CD14-positive monocyte (primary cell): ENCODE measurements around the gene MLF2. TPM values are rescaled to one million over a fixed set of nuclear protein-coding genes. Genes with fewer than 3 reads are reported as not detected.
A peak's percentile ranks its signal among the peaks of the same experiment; 100 is the strongest.

Experiments used
- DNase-seq, 3 donors: peaks; one replicate each; pipeline ENCODE4 v3.0.0-alpha.2; 2011 to 2022
- H2AFZ ChIP-seq: 2 replicates; pipeline ENCODE4 v1.6.0; 2012; ENCODE audit warnings: mild to moderate bottlenecking, low read depth, low read length, inconsistent platforms; ENCODE audit not compliant: insufficient read depth, poor library complexity, severe bottlenecking
- H3K27ac ChIP-seq, 2 donors: 1 replicate in 1 of 2; 2 replicates in 1 of 2; pipeline ENCODE4 v1.5.1; 2012 to 2013; ENCODE audit warnings: low read length in 2 of 2, control low read depth in 1 of 2, inconsistent platforms in 1 of 2, low read depth in 1 of 2, mild to moderate bottlenecking in 1 of 2
- H3K27me3 ChIP-seq, 2 donors: one replicate each; pipeline versions ENCODE4 v1.6.0 to v1.6.1; 2011 to 2013; ENCODE audit warnings: low read length in 2 of 2; ENCODE audit not compliant: control insufficient read depth in 2 of 2, insufficient read depth in 2 of 2
- H3K36me3 ChIP-seq, 2 donors: replicated peaks in 1 of 2; 1 replicate in 1 of 2; 2 replicates in 1 of 2; pipeline versions ENCODE4 v1.5.1 to v1.6.1; 2012 to 2013; ENCODE audit warnings: low read length in 2 of 2, control low read depth in 1 of 2, inconsistent platforms in 1 of 2, mild to moderate bottlenecking in 1 of 2; ENCODE audit not compliant: insufficient read depth in 2 of 2, control insufficient read depth in 1 of 2
- H3K4me1 ChIP-seq, 2 donors: 1 replicate in 1 of 2; 2 replicates in 1 of 2; pipeline versions ENCODE4 v1.5.1 to v1.6.1; 2012 to 2013; ENCODE audit warnings: low read length in 2 of 2, control low read depth in 1 of 2, inconsistent platforms in 1 of 2, mild to moderate bottlenecking in 1 of 2, moderate library complexity in 1 of 2; ENCODE audit not compliant: insufficient read depth in 2 of 2, control insufficient read depth in 1 of 2
- H3K4me2 ChIP-seq: replicated peaks from 2 replicates; pipeline ENCODE3; 2012; ENCODE audit warnings: low read length, moderate library complexity, mild to moderate bottlenecking; ENCODE audit not compliant: poor library complexity, severe bottlenecking; ENCODE audit errors: extremely low read depth
- H3K4me3 ChIP-seq, 3 experiments: fragments of 200-600 bp in 1 of 3; sonication (generic) in 1 of 3; replicated peaks in 1 of 3; 1 replicate in 2 of 3; 2 replicates in 1 of 3; pipeline ENCODE4 v1.5.1; 2011 to 2013; ENCODE audit warnings: low read length in 3 of 3, mild to moderate bottlenecking in 3 of 3, control low read depth in 2 of 3, low read depth in 2 of 3, inconsistent platforms in 1 of 3, moderate library complexity in 1 of 3
- H3K79me2 ChIP-seq: 2 replicates; pipeline ENCODE4 v1.6.0; 2012; ENCODE audit warnings: mild to moderate bottlenecking, control low read depth, inconsistent platforms, low read length, moderate library complexity; ENCODE audit not compliant: insufficient read depth
- H3K9ac ChIP-seq: 2 replicates; pipeline ENCODE4 v1.6.0; 2017; ENCODE audit warnings: low read length, mild to moderate bottlenecking; ENCODE audit not compliant: insufficient read depth, poor library complexity, severe bottlenecking
- H3K9me3 ChIP-seq, 2 donors: replicated peaks in 1 of 2; 1 replicate in 1 of 2; 2 replicates in 1 of 2; pipeline versions ENCODE4 v1.5.1 to v1.6.1; 2012 to 2013; ENCODE audit warnings: low read length in 2 of 2, control low read depth in 1 of 2; ENCODE audit not compliant: control insufficient read depth in 1 of 2, insufficient read depth in 1 of 2
- H4K20me1 ChIP-seq: 2 replicates; pipeline ENCODE4 v1.6.0; 2012; ENCODE audit warnings: mild to moderate bottlenecking, low read length, control low read depth, moderate library complexity; ENCODE audit not compliant: insufficient read depth
- H3K27ac Mint-ChIP-seq, 7 donors: one replicate each; pipeline ENCODE4 v1.8.0; 2020; ENCODE audit warnings: mild to moderate bottlenecking in 7 of 7, mixed read lengths in 7 of 7, moderate library complexity in 6 of 7, inconsistent platforms in 2 of 7
- H3K27me3 Mint-ChIP-seq, 3 donors: one replicate each; pipeline ENCODE4 v1.8.0; 2021 to 2022; ENCODE audit warnings: low read depth in 3 of 3, mild to moderate bottlenecking in 3 of 3, mixed read lengths in 3 of 3, moderate library complexity in 3 of 3, inconsistent platforms in 1 of 3
- H3K36me3 Mint-ChIP-seq, 2 donors: one replicate each; pipeline ENCODE4 v1.8.0; 2020; ENCODE audit warnings: mixed read lengths in 2 of 2, inconsistent platforms in 1 of 2, mild to moderate bottlenecking in 1 of 2
- H3K4me1 Mint-ChIP-seq: one replicate; pipeline ENCODE4 v1.8.0; 2020; ENCODE audit warnings: mild to moderate bottlenecking, mixed read lengths
- H3K4me3 Mint-ChIP-seq, 2 donors: one replicate each; pipeline ENCODE4 v1.8.0; 2020; ENCODE audit warnings: mild to moderate bottlenecking in 2 of 2, mixed read lengths in 2 of 2, moderate library complexity in 1 of 2
- H3K9me3 Mint-ChIP-seq, 7 donors: one replicate each; pipeline ENCODE4 v1.8.0; 2020 to 2022; ENCODE audit warnings: mixed read lengths in 7 of 7, mild to moderate bottlenecking in 6 of 7, moderate library complexity in 6 of 7, inconsistent platforms in 2 of 7
- WGBS: methylation state at CpG from one replicate; pipeline ENCODE4 v1.1.5; 2013; ENCODE audit warnings: missing lambda C conversion rate; ENCODE audit not compliant: insufficient coverage; 5-methylcytosine and 5-hydroxymethylcytosine counted together
- intact Hi-C, 2 donors: fragments of 100-400 bp; cut with micrococcal nuclease; formaldehyde crosslinking; loops; one replicate each; pipeline versions ENCODE4 v1.15.0 to v1.15.1; 2023
- polyA plus RNA-seq, 3 donors: library from polyadenylated mRNA; depleted of rRNA in 1 of 3; unstranded in 2 of 3; stranded (reverse) in 1 of 3; fragments of 300-500 nt in 2 of 3; fragments of >200 nt in 1 of 3; fragmentation: Illumina TruSeq in 2 of 3; gene quantifications; 1 replicate in 2 of 3; 2 replicates in 1 of 3; pipeline ENCODE4 v1.2.3, GENCODE V29; 2012 to 2021
- TF ChIP-seq, protein P1 (sequence below): fragments of 200-600 bp; IDR thresholded peaks from one replicate; pipeline ENCODE4 v1.8.0; 2022; ENCODE audit warnings: antibody characterized with exemption, mild to moderate bottlenecking

The MLF2 gene
- polyA plus RNA-seq, 3 donors: 113 to 211 (median 140) TPM

DNA sequence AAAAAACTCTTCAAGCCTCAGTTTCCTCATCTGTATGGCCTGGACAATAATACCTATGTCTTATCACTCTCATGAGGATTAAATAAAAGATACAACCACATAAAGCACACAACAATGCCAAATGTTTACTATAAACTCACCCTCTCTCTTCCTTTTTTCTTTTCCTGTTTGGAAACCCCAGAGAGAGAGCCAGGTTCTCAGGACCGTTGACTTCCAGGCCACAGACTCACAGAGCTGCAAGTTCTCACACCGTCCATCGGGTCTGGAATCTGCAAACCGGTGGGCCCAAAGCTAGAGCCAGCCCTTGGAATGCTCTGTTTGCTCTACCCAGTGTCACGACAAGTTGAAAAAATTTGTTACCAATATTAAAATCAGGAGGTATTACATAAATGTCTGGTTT is 31.8 kb upstream of the MLF2 start:
- DNase-seq: peak in 2 of 3 donors; percentile 31 to 69
- peak overlapping the region in 1 of 3 experiments; percentile 50 for H3K4me3 ChIP-seq
- H3K4me1 ChIP-seq: peaks cover 58 to 68% of the 10 kb centered on the region in 2 donors
- Mint-ChIP-seq H3K27me3 (peaks cover 0 to 2% (median 1%) of the 10 kb centered on the region in 3 donors), H3K27ac (peak overlapping the region; percentile 74 to 89 (median 77)), H3K36me3 (peaks cover 0 to 2% of the 10 kb centered on the region in 2 donors), H3K4me3 (peak overlapping the region; percentile 6 to 72), H3K4me1 (peaks cover 56% of the 10 kb centered on the region), H3K9me3 (no peaks in the 10 kb centered on the region)
- H3K9ac ChIP-seq: peak overlapping the region; percentile 29
- H4K20me1 ChIP-seq: no peaks in the 10 kb centered on the region
- no peaks in the 10 kb centered on the region for H3K9me3 ChIP-seq
- intact Hi-C loops: no loop called here
- H3K27ac ChIP-seq: peak overlapping the region; percentile 29 to 69
- peak overlapping the region; percentile 68 for H2AFZ ChIP-seq
- 0% methylated on average over 1 of the region's 5 CpGs for WGBS
- TF ChIP-seq, protein P1, sequence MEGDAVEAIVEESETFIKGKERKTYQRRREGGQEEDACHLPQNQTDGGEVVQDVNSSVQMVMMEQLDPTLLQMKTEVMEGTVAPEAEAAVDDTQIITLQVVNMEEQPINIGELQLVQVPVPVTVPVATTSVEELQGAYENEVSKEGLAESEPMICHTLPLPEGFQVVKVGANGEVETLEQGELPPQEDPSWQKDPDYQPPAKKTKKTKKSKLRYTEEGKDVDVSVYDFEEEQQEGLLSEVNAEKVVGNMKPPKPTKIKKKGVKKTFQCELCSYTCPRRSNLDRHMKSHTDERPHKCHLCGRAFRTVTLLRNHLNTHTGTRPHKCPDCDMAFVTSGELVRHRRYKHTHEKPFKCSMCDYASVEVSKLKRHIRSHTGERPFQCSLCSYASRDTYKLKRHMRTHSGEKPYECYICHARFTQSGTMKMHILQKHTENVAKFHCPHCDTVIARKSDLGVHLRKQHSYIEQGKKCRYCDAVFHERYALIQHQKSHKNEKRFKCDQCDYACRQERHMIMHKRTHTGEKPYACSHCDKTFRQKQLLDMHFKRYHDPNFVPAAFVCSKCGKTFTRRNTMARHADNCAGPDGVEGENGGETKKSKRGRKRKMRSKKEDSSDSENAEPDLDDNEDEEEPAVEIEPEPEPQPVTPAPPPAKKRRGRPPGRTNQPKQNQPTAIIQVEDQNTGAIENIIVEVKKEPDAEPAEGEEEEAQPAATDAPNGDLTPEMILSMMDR: no peak
- H3K27me3 ChIP-seq: no peaks in the 10 kb centered on the region
- no peaks in the 10 kb centered on the region for H3K36me3 ChIP-seq
- peaks cover 6% of the 10 kb centered on the region for H3K79me2 ChIP-seq
- H3K4me2 ChIP-seq: peak overlapping the region; percentile 55

- peak in 1 of 3 donors; percentile 58 for DNase-seq
- H3K79me2 ChIP-seq: peaks cover under 1% of the 10 kb centered on the region
- H3K9ac ChIP-seq: peak overlapping the region; percentile 29
- H4K20me1 ChIP-seq: no peaks in the 10 kb centered on the region
- H3K27ac ChIP-seq: peak overlapping the region; percentile 29 to 69
- 91% methylated on average over 4 of the region's 5 CpGs for WGBS
- no peaks in the 10 kb centered on the region for H3K9me3 ChIP-seq
- Mint-ChIP-seq H3K36me3 (peaks cover 0 to 2% of the 10 kb centered on the region in 2 donors), H3K4me3 (peak overlapping the region in 1 of 2 donors; percentile 72), H3K27me3 (peaks cover 0 to 2% (median 1%) of the 10 kb centered on the region in 3 donors), H3K27ac (peak overlapping the region; percentile 71 to 89 (median 77)), H3K4me1 (peaks cover 55% of the 10 kb centered on the region), H3K9me3 (no peaks in the 10 kb centered on the region)
- peak overlapping the region; percentile 68 for H2AFZ ChIP-seq
- TF ChIP-seq, protein P1: no peak
- H3K4me1 ChIP-seq: peaks cover 56 to 67% of the 10 kb centered on the region in 2 donors
- H3K27me3 ChIP-seq: no peaks in the 10 kb centered on the region
- H3K36me3 ChIP-seq: no peaks in the 10 kb centered on the region
- peak overlapping the region in 1 of 3 experiments; percentile 50 for H3K4me3 ChIP-seq
- H3K4me2 ChIP-seq: peak overlapping the region; percentile 55
- intact Hi-C loops: no loop called here
Observed at GRCh38 chr12:6784296-6784695, 31.4 kb upstream of the MLF2 start.
